B cell (primary cell): Measurements from ENCODE around the gene CLIP1. TPM values are rescaled to one million over a fixed set of nuclear protein-coding genes. Genes with fewer than 3 reads are reported as not detected.

ENCODE experiments used
- ATAC-seq: fragments of 200-7000 bp; cut with Tn5 transposase; one replicate; pipeline ENCODE4 v1.10.0; 2021; ENCODE audit warnings: low read depth, mild to moderate bottlenecking, moderate number of reproducible peaks, moderate library complexity
- CTCF ChIA-PET: fragments of 350-600 bp; sonication (Branson Sonifier 250); formaldehyde crosslinking; loops from one replicate; lab custom pipeline; 2021; ENCODE audit warnings: antibody characterized with exemption, inconsistent platforms; lab: Charles Lee
- POLR2A ChIA-PET: fragments of 350-600 bp; sonication (Branson Sonifier 250); formaldehyde crosslinking; loops from one replicate; lab custom pipeline; 2021; ENCODE audit warnings: antibody characterized with exemption; lab: Charles Lee
- DNase-seq: peaks from one replicate; pipeline ENCODE4 v3.0.0; 2013
- H2AFZ ChIP-seq: 2 replicates; pipeline ENCODE4 v1.6.1; 2012; ENCODE audit warnings: mild to moderate bottlenecking, low read depth, low read length; ENCODE audit not compliant: insufficient read depth, poor library complexity, severe bottlenecking
- H3K27ac ChIP-seq, 2 donors: 1 replicate in 1 of 2; 2 replicates in 1 of 2; pipeline ENCODE4 v1.5.1; 2012 to 2013; ENCODE audit warnings: low read length in 2 of 2, mild to moderate bottlenecking in 2 of 2, moderate library complexity in 1 of 2
- H3K27me3 ChIP-seq, 4 experiments: fragments of 200-600 bp in 1 of 4; sonication (generic) in 1 of 4; replicated peaks in 1 of 4; 1 replicate in 2 of 4; 2 replicates in 2 of 4; pipeline versions ENCODE4 v1.6.1 to v1.7.0; 2013 to 2016; ENCODE audit warnings: low read length in 3 of 4, mild to moderate bottlenecking in 2 of 4, mixed read lengths in 1 of 4, moderate library complexity in 1 of 4; ENCODE audit not compliant: insufficient read depth in 4 of 4, control insufficient read depth in 3 of 4; ENCODE audit errors: control extremely low read depth in 1 of 4
- H3K36me3 ChIP-seq, 2 experiments: replicated peaks in 1 of 2; 1 replicate in 1 of 2; 2 replicates in 1 of 2; pipeline versions ENCODE4 v1.6.1 to v1.7.1; 2013; ENCODE audit warnings: low read length in 1 of 2; ENCODE audit not compliant: insufficient read depth in 2 of 2, control insufficient read depth in 1 of 2; ENCODE audit errors: control extremely low read depth in 1 of 2, extremely low read depth in 1 of 2
- H3K4me1 ChIP-seq, 2 donors: fragments of 200-600 bp in 1 of 2; sonication (generic) in 1 of 2; 1 replicate in 1 of 2; 2 replicates in 1 of 2; pipeline versions ENCODE4 v1.5.1 to v1.6.1; 2013 to 2017; ENCODE audit warnings: low read length in 2 of 2; ENCODE audit not compliant: control insufficient read depth in 2 of 2, insufficient read depth in 2 of 2
- H3K4me2 ChIP-seq: replicated peaks from 2 replicates; pipeline ENCODE3; 2012; ENCODE audit warnings: mild to moderate bottlenecking, low read depth, low read length; ENCODE audit not compliant: poor library complexity, severe bottlenecking
- H3K4me3 ChIP-seq, 5 experiments: fragments of 200-600 bp in 1 of 5; sonication (generic) in 1 of 5; 1 replicate in 3 of 5; 2 replicates in 2 of 5; pipeline versions ENCODE4 v1.5.1 to v1.7.0; 2011 to 2016; ENCODE audit warnings: low read length in 4 of 5, mild to moderate bottlenecking in 4 of 5, low read depth in 2 of 5, control low read depth in 1 of 5, moderate library complexity in 1 of 5; ENCODE audit not compliant: insufficient read depth in 1 of 5; ENCODE audit errors: control extremely low read depth in 1 of 5, extremely low read depth in 1 of 5
- H3K79me2 ChIP-seq: fragments of 200-600 bp; sonication (generic); one replicate; pipeline ENCODE4 v1.6.0; 2016; ENCODE audit warnings: low read length; ENCODE audit not compliant: control insufficient read depth, insufficient read depth
- H3K9ac ChIP-seq: fragments of 200-600 bp; sonication (generic); 2 replicates; pipeline ENCODE4 v1.6.1; 2017; ENCODE audit warnings: mild to moderate bottlenecking, low read length, moderate library complexity
- H3K9me3 ChIP-seq, 3 donors: one replicate each; pipeline versions ENCODE4 v1.6.1 to v1.7.1; 2013; ENCODE audit warnings: low read length in 2 of 3; ENCODE audit not compliant: control insufficient read depth in 2 of 3, insufficient read depth in 1 of 3; ENCODE audit errors: control extremely low read depth in 1 of 3
- H4K20me1 ChIP-seq: 2 replicates; pipeline ENCODE4 v1.6.0; 2012; ENCODE audit warnings: mild to moderate bottlenecking, low read length; ENCODE audit not compliant: insufficient read depth, control insufficient read depth, poor library complexity, severe bottlenecking
- H3K27ac Mint-ChIP-seq: one replicate; pipeline ENCODE4 v1.8.0; 2021; ENCODE audit warnings: mixed read lengths
- H3K27me3 Mint-ChIP-seq: one replicate; pipeline ENCODE4 v1.8.0; 2021; ENCODE audit warnings: mixed read lengths
- H3K4me1 Mint-ChIP-seq: one replicate; pipeline ENCODE4 v1.8.0; 2021; ENCODE audit warnings: mixed read lengths
- H3K4me3 Mint-ChIP-seq: one replicate; pipeline ENCODE4 v1.8.0; 2021; ENCODE audit warnings: mixed read lengths
- H3K9me3 Mint-ChIP-seq: one replicate; pipeline ENCODE4 v1.8.0; 2022; ENCODE audit warnings: mixed read lengths; ENCODE audit not compliant: insufficient read depth
- EZH2 ChIP-seq: IDR thresholded peaks from 2 replicates; pipeline ENCODE4 v1.6.1; 2012; ENCODE audit warnings: borderline replicate concordance, low read depth, mild to moderate bottlenecking, moderate library complexity, low read length; ENCODE audit not compliant: insufficient read depth, poor library complexity, severe bottlenecking
- whole genome bisulfite sequencing: methylation state at CpG from one replicate; pipeline ENCODE4 v1.1.5; 2013; ENCODE audit warnings: missing lambda C conversion rate; ENCODE audit not compliant: insufficient coverage; 5-methylcytosine and 5-hydroxymethylcytosine counted together
- intact Hi-C: fragments of 100-400 bp; cut with micrococcal nuclease; formaldehyde crosslinking; loops from one replicate; pipeline ENCODE4 v1.10.0; 2022
- polyA plus RNA-seq: library from polyadenylated mRNA; depleted of rRNA; stranded (reverse); fragments of >200 nt; gene quantifications from 2 replicates; pipeline ENCODE4 v1.2.3, GENCODE V29; 2012
- total RNA-seq, 2 donors: library from RNA; stranded (reverse); fragments of 120-200 nt in 1 of 2; gene quantifications; 1 replicate in 1 of 2; 2 replicates in 1 of 2; pipeline versions ENCODE4 v1.2.3 to v1.2.4, GENCODE V29; 2013 to 2022
- TF ChIP-seq, protein P1 (sequence below): fragments of 200-600 bp; IDR thresholded peaks from one replicate; pipeline ENCODE4 v1.8.0; 2022; ENCODE audit warnings: antibody characterized with exemption, mild to moderate bottlenecking

CLIP1 gene
- total and polyA plus RNA-seq, 2 donors (not counting 1 experiment from before 2014, with no cell fraction given), result 17.0 to 64.9 TPM

DNA sequence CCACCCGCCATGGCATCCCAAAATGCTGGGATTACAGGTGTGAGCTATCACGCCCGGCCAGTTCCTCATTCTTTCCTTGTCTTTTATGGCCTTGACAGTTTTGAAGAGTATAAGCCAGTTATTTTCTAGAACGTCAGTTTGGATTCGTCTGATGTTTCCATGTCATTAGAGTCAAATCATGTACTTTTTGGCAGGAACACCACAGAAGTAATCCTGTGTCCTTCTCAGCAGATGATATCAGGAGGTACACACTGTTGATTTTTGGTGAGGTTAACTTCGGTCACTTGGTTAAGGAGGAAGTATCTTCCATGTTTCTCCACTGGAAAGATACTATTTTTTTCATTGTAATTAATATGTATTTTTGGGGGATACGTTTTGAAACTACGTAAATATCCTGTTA, 131.0 kb downstream of the CLIP1 start:
- Histone ChIP-seq H3K79me2 (no peaks in the 10 kb centered on the region), H3K4me1 (no peaks in the 10 kb centered on the region), H3K36me3 (peaks cover 8 to 9% of the 10 kb centered on the region in 2 experiments), H4K20me1 (no peaks in the 10 kb centered on the region), H3K9ac (no peak overlapping the region), H2AFZ (no peak overlapping the region), H3K27me3 (no peaks in the 10 kb centered on the region), H3K4me3 (no peak overlapping the region), H3K4me2 (no peak overlapping the region), H3K9me3 (no peaks in the 10 kb centered on the region), H3K27ac (no peak overlapping the region)
- ChIA-PET CTCF (no interaction called here), POLR2A (no interaction called here)
- intact Hi-C loops, result no loop called here
- no peak for DNase-seq
- Mint-ChIP-seq H3K4me3 (no peak overlapping the region), H3K27me3 (no peaks in the 10 kb centered on the region), H3K27ac (no peak overlapping the region), H3K9me3 (no peaks in the 10 kb centered on the region), H3K4me1 (no peaks in the 10 kb centered on the region)
- 94% methylated on average over 5 of the region's 8 CpGs for WGBS
- no peak for ATAC-seq
- no peak for TF ChIP-seq EZH2
- TF ChIP-seq, protein P1, sequence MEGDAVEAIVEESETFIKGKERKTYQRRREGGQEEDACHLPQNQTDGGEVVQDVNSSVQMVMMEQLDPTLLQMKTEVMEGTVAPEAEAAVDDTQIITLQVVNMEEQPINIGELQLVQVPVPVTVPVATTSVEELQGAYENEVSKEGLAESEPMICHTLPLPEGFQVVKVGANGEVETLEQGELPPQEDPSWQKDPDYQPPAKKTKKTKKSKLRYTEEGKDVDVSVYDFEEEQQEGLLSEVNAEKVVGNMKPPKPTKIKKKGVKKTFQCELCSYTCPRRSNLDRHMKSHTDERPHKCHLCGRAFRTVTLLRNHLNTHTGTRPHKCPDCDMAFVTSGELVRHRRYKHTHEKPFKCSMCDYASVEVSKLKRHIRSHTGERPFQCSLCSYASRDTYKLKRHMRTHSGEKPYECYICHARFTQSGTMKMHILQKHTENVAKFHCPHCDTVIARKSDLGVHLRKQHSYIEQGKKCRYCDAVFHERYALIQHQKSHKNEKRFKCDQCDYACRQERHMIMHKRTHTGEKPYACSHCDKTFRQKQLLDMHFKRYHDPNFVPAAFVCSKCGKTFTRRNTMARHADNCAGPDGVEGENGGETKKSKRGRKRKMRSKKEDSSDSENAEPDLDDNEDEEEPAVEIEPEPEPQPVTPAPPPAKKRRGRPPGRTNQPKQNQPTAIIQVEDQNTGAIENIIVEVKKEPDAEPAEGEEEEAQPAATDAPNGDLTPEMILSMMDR, result no peak

DNA sequence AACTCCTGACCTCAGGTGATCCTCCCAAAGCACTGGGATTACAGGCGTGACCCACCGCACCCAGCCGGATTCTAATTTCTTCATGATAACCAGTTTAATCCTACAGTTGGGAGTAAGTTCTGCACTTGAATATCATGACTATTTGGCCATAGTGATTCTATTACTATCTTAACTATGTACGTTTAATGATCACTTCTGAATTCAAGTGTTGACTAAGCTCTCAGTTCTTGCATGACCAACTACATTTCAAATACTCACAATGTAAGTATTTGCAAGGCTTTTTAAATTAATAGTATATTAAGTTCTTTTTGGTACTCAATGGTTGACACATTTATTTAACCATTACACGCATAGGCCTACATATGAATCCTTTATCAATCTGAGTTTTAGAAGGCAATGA, 138.8 kb downstream of the CLIP1 start:
- intact Hi-C loops, result no loop called here
- Histone ChIP-seq H3K9ac (no peak overlapping the region), H3K27me3 (no peaks in the 10 kb centered on the region), H3K4me3 (no peak overlapping the region), H3K9me3 (no peaks in the 10 kb centered on the region), H3K36me3 (peaks cover 6 to 17% of the 10 kb centered on the region in 2 experiments), H3K4me2 (no peak overlapping the region), H3K79me2 (no peaks in the 10 kb centered on the region), H4K20me1 (no peaks in the 10 kb centered on the region), H3K4me1 (no peaks in the 10 kb centered on the region), H2AFZ (no peak overlapping the region), H3K27ac (no peak overlapping the region)
- no peaks in the 10 kb centered on the region for H3K9me3 Mint-ChIP-seq
- H3K27ac Mint-ChIP-seq, result no peak overlapping the region
- no peak for ATAC-seq
- H3K4me3 Mint-ChIP-seq, result no peak overlapping the region
- ChIA-PET POLR2A (no interaction called here), CTCF (no interaction called here)
- H3K4me1 Mint-ChIP-seq, result no peaks in the 10 kb centered on the region
- no peak for TF ChIP-seq EZH2
- TF ChIP-seq, protein P1, result no peak
- no peak for DNase-seq
- WGBS, result 100% methylated on average over 1 of the region's 5 CpGs
- no peaks in the 10 kb centered on the region for H3K27me3 Mint-ChIP-seq
